GM12892 (cell line): Measurements from ENCODE around the gene MGLL.

Experiments used
- POLR2A ChIP-seq: IDR thresholded peaks from 2 replicates; pipeline ENCODE4 v1.6.1; 2011; ENCODE audit warnings: low read depth, low read length, control low read depth
- POLR2AphosphoS5 ChIP-seq: IDR thresholded peaks from 2 replicates; pipeline ENCODE4 v1.6.1; 2011; ENCODE audit warnings: low read depth, low read length, control low read depth

GRCh38 chr3:127729556-127730056 lies 92.7 kb downstream of the MGLL start:
- no peak for TF ChIP-seq POLR2A
- TF ChIP-seq POLR2AphosphoS5 = no peak
